SU-DHL-6 (cell line): Measurements from ENCODE around the gene PGM1.

ENCODE experiments used
- EZH2phosphoT487 ChIP-seq: fragments of 200-600 bp; sonication (generic), shearing (Covaris generic); conservative IDR thresholded peaks from 2 replicates; pipeline ENCODE4 v1.6.1; 2018; ENCODE audit warnings: mild to moderate bottlenecking, antibody characterized with exemption, low read length, moderate library complexity, mixed read lengths
- TF ChIP-seq, protein P1 (sequence below): fragments of 200-600 bp; sonication (generic); IDR thresholded peaks from one replicate; pipeline ENCODE4 v1.5.1; 2017; ENCODE audit warnings: antibody characterized with exemption, mild to moderate bottlenecking, low read length, moderate library complexity; ENCODE audit not compliant: insufficient read depth, poor library complexity, severe bottlenecking

DNA sequence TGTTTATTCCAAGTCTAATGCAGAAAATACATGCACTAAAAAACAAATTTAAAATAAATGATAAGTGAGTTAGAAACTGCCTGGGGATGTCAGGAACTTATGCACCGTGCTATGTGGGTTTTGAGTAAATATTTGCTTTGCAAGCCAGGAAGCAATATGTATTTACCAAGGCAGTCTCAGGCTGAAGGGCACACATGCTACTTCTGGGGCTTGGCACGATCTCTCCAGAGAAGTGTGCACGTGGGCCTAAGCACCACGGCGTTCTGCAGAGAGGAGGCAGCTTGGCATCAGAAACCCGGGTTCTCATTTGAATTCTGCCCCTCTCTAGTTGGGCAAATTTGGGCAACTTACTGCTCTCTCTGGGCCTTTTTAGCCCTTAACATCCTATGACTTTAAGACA, 108.0 kb downstream of the PGM1 start:
- TF ChIP-seq, protein P1, sequence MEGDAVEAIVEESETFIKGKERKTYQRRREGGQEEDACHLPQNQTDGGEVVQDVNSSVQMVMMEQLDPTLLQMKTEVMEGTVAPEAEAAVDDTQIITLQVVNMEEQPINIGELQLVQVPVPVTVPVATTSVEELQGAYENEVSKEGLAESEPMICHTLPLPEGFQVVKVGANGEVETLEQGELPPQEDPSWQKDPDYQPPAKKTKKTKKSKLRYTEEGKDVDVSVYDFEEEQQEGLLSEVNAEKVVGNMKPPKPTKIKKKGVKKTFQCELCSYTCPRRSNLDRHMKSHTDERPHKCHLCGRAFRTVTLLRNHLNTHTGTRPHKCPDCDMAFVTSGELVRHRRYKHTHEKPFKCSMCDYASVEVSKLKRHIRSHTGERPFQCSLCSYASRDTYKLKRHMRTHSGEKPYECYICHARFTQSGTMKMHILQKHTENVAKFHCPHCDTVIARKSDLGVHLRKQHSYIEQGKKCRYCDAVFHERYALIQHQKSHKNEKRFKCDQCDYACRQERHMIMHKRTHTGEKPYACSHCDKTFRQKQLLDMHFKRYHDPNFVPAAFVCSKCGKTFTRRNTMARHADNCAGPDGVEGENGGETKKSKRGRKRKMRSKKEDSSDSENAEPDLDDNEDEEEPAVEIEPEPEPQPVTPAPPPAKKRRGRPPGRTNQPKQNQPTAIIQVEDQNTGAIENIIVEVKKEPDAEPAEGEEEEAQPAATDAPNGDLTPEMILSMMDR: no peak
- no peak for TF ChIP-seq EZH2phosphoT487
